MM.1S (cell line): ENCODE results near the gene CHMP6.

Experiments
- EZH2 ChIP-seq: fragments of 300-600 bp; sonication (generic); optimal IDR thresholded peaks from 2 replicates; pipeline ENCODE3; 2017; ENCODE audit warnings: low read depth, mild to moderate bottlenecking, antibody characterized with exemption, low read length, mixed read lengths
- EZH2phosphoT487 ChIP-seq: fragments of 300-600 bp; sonication (generic); IDR thresholded peaks from 2 replicates; pipeline ENCODE4 v1.6.1; 2018; ENCODE audit warnings: antibody characterized with exemption, low read length
- TF ChIP-seq, protein P1 (sequence below): fragments of 300-600 bp; sonication (generic); IDR thresholded peaks from 2 replicates; pipeline ENCODE4 v1.5.1; 2016; ENCODE audit warnings: antibody characterized with exemption, low read length, mixed read lengths

DNA sequence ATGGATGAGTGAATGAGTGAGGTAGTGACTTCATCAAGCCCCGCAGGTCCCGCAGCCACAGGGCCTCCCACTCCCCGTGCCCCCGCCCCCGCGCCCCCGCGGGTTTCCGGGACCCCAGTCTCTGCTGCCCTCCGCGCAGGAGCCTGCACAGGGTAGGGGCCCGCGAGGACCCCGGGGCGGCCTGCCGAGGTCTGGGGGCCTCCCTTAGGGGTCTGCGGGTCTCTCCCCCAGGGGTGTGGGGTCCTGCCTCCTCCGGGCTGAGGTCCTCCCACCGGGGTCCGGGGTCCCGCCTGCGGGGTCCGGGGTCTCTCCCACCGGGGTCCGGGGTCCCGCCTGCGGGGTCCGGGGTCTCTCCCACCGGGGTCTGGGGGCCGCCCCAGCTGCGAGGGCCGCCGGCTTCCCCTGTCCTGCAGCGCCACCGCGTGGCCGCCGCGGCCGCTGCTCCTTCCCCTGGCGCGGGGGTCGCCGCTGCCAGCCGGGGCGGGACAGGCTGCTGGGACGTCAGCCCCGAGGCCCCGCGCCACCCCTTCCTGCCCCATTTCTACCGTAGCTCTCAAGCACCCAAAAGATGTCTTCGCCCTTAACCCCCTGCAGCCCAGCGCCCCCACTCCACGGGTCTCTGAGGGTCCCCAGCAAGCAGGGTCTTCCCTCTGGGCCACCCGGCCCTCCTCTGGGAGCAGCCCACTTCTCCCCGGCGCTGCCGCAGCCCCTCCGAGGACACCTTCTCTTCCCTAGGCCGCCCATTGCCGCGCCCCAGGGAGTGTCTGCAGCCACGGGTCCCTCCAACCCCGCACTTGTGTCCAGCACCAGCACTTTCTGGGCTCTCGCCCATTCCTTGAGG lies 10.4 kb upstream of the CHMP6 start:
- TF ChIP-seq, protein P1, sequence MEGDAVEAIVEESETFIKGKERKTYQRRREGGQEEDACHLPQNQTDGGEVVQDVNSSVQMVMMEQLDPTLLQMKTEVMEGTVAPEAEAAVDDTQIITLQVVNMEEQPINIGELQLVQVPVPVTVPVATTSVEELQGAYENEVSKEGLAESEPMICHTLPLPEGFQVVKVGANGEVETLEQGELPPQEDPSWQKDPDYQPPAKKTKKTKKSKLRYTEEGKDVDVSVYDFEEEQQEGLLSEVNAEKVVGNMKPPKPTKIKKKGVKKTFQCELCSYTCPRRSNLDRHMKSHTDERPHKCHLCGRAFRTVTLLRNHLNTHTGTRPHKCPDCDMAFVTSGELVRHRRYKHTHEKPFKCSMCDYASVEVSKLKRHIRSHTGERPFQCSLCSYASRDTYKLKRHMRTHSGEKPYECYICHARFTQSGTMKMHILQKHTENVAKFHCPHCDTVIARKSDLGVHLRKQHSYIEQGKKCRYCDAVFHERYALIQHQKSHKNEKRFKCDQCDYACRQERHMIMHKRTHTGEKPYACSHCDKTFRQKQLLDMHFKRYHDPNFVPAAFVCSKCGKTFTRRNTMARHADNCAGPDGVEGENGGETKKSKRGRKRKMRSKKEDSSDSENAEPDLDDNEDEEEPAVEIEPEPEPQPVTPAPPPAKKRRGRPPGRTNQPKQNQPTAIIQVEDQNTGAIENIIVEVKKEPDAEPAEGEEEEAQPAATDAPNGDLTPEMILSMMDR: peak; percentile 71
- no peak for TF ChIP-seq EZH2phosphoT487
- TF ChIP-seq EZH2: no peak
